GM12878 (cell line): ENCODE results near the gene ZNF83. TPM values are rescaled to one million over a fixed set of nuclear protein-coding genes. Genes with fewer than 3 reads are reported as not detected.
A peak's percentile ranks its signal among the peaks of the same experiment; 100 is the strongest.

Experiments used
- ATAC-seq: fragments of 200-7000 bp; cut with Tn5 transposase; 3 replicates; pipeline ENCODE4 v1.9.1; 2020; ENCODE audit warnings: mild to moderate bottlenecking, moderate library complexity
- BruUV-seq: library from RNA; stranded (reverse); fragments of 400-500 nt; replicated peaks from 2 replicates; lab custom pipeline; 2021; lab: Mats Ljungman, UMichigan
- CTCF ChIA-PET: fragments of 300-600 bp; sonication (Branson Sonifier 250); formaldehyde crosslinking; extraction: SDS; loops from one replicate; lab custom pipeline; 2021; ENCODE audit warnings: inconsistent platforms; lab: Yijun Ruan, JAX
- POLR2A ChIA-PET: fragments of 350-600 bp; formaldehyde crosslinking; extraction: SDS; loops from one replicate; lab custom pipeline; 2021; ENCODE audit warnings: inconsistent platforms; lab: Charles Lee
- RAD21 ChIA-PET: fragments of 300-600 bp; sonication (Branson Sonifier 250); formaldehyde crosslinking; loops from one replicate; lab custom pipeline; 2023; ENCODE audit warnings: antibody characterized with exemption; ENCODE audit not compliant: unreplicated experiment; lab: Charles Lee
- SMC1A ChIA-PET: fragments of 300-600 bp; sonication (Branson Sonifier 250); formaldehyde crosslinking; loops from one replicate; lab custom pipeline; 2023; ENCODE audit not compliant: unreplicated experiment, uncharacterized antibody; lab: Charles Lee
- DNase-seq: peaks from one replicate; pipeline ENCODE4 v3.0.0-alpha.2; 2011; ENCODE audit warnings: low read depth, low spot score
- FAIRE-seq: peaks from 3 replicates; lab custom pipeline; 2011; peaks lifted over from hg19 to GRCh38; lab: Jason Lieb, UNC
- H2AFZ ChIP-seq: 2 replicates; pipeline ENCODE4 v1.6.0; 2011; ENCODE audit warnings: low read depth, low read length, control low read depth; ENCODE audit not compliant: control insufficient read depth
- H3K27ac ChIP-seq: 2 replicates; pipeline ENCODE4 v1.5.1; 2011; ENCODE audit warnings: control low read depth; ENCODE audit not compliant: control insufficient read depth, insufficient read depth
- H3K27me3 ChIP-seq, 2 experiments: replicated peaks in 1 of 2; 2 replicates each; pipeline versions ENCODE4 v1.6.0 to v1.6.1; 2011; ENCODE audit warnings: low read length in 1 of 2; ENCODE audit not compliant: control insufficient read depth in 2 of 2, insufficient read depth in 2 of 2
- H3K36me3 ChIP-seq, 2 experiments: 2 replicates each; pipeline ENCODE4 v1.5.1; 2011; ENCODE audit warnings: low read length in 1 of 2; ENCODE audit not compliant: control insufficient read depth in 2 of 2, insufficient read depth in 2 of 2
- H3K4me1 ChIP-seq: 2 replicates; pipeline ENCODE4 v1.6.1; 2011; ENCODE audit warnings: mild to moderate bottlenecking, low read length, moderate library complexity, mixed read lengths; ENCODE audit not compliant: control insufficient read depth, insufficient read depth
- H3K4me2 ChIP-seq: 2 replicates; pipeline ENCODE4 v1.6.0; 2011; ENCODE audit warnings: control low read depth; ENCODE audit not compliant: control insufficient read depth, insufficient read depth
- H3K4me3 ChIP-seq: fragments of 200-600 bp; sonication (generic); 2 replicates; pipeline ENCODE4 v1.5.1; 2016
- H3K79me2 ChIP-seq: 2 replicates; pipeline ENCODE4 v1.6.0; 2011; ENCODE audit warnings: low read length; ENCODE audit not compliant: control insufficient read depth, insufficient read depth
- H3K9ac ChIP-seq: 2 replicates; pipeline ENCODE4 v1.8.0; 2011; ENCODE audit warnings: low read length, control low read depth, mixed read lengths; ENCODE audit not compliant: control insufficient read depth, insufficient read depth
- H3K9me3 ChIP-seq: replicated peaks from 3 replicates; pipeline ENCODE4 v1.5.1; 2011; ENCODE audit warnings: mild to moderate bottlenecking, low read length; ENCODE audit not compliant: control insufficient read depth, insufficient read depth
- H4K20me1 ChIP-seq: 2 replicates; pipeline ENCODE4 v1.6.0; 2011; ENCODE audit not compliant: control insufficient read depth, insufficient read depth
- ATF2 ChIP-seq: IDR thresholded peaks from 2 replicates; pipeline ENCODE4 v1.6.1; 2012; ENCODE audit warnings: low read length, inconsistent platforms
- CBX5 ChIP-seq: sonication (generic); IDR thresholded peaks from 2 replicates; pipeline ENCODE4 v1.6.1; 2016; ENCODE audit warnings: low read depth, moderate library complexity, mild to moderate bottlenecking, inconsistent platforms
- EGR1 ChIP-seq, 2 experiments: IDR thresholded peaks; 1 replicate in 1 of 2; 2 replicates in 1 of 2; pipeline ENCODE4 v1.6.1; 2011 to 2012; ENCODE audit warnings: low read depth in 2 of 2, low read length in 2 of 2, borderline replicate concordance in 1 of 2, mild to moderate bottlenecking in 1 of 2, moderate library complexity in 1 of 2
- NFIC ChIP-seq: IDR thresholded peaks from 2 replicates; pipeline ENCODE4 v1.6.1; 2012; ENCODE audit warnings: low read depth, mild to moderate bottlenecking, inconsistent platforms, low read length, moderate library complexity
- NR2F1 ChIP-seq: fragments of 450-650 bp; conservative IDR thresholded peaks from 2 replicates; pipeline ENCODE4 v1.6.1; 2017; ENCODE audit warnings: mild to moderate bottlenecking
- RUNX3 ChIP-seq: IDR thresholded peaks from 2 replicates; pipeline ENCODE4 v1.6.1; 2012; ENCODE audit warnings: low read length, inconsistent platforms
- STAT1 ChIP-seq: fragments of 450-650 bp; conservative IDR thresholded peaks from 2 replicates; pipeline ENCODE4 v1.6.1; 2014; ENCODE audit warnings: antibody characterized with exemption, mild to moderate bottlenecking
- YBX1 ChIP-seq: fragments of 450-650 bp; IDR thresholded peaks from 2 replicates; pipeline ENCODE4 v1.6.1; 2016; ENCODE audit warnings: antibody characterized with exemption
- ZBTB40 ChIP-seq: fragments of 450-650 bp; IDR thresholded peaks from 2 replicates; pipeline ENCODE4 v1.6.1; 2016; ENCODE audit warnings: mild to moderate bottlenecking, moderate library complexity, borderline replicate concordance
- WGBS: methylation state at CpG from one replicate; pipeline ENCODE4 v1.1.6; 2016; ENCODE audit warnings: low lambda C conversion rate; ENCODE audit not compliant: insufficient replicate concordance, insufficient coverage; ENCODE audit errors: missing lambda C conversion rate; 5-methylcytosine and 5-hydroxymethylcytosine counted together
- in situ Hi-C: fragments of 300-500 bp; cut with MboI; formaldehyde crosslinking; loops from 9 replicates; pipeline ENCODE4 v1.14.3; 2018; ENCODE audit warnings: mixed read lengths
- intact Hi-C: fragments of 100-400 bp; cut with micrococcal nuclease; formaldehyde crosslinking; loops from one replicate; pipeline ENCODE4 v1.14.2; 2022; ENCODE audit not compliant: unreplicated experiment
- polyA plus RNA-seq, 11 experiments: library from polyadenylated mRNA; depleted of rRNA in 4 of 11; unstranded in 6 of 11; stranded (reverse) in 5 of 11; fragments of >200 nt; fragmentation: Nextera tagmentation in 4 of 11; fragmentation: Illumina TruSeq in 1 of 11; extraction: Ambion mirVana in 4 of 11; extraction: Trizol in 1 of 11; gene quantifications; 1 replicate in 1 of 11; 2 replicates in 10 of 11; pipeline versions ENCODE4 v1.2.1 to v1.2.3, GENCODE V29; 2011 to 2016; ENCODE audit warnings: inconsistent platforms in 2 of 11, missing spikeins in 2 of 11, low read depth in 1 of 11
- total RNA-seq, 4 experiments: library from RNA; depleted of rRNA in 3 of 4; stranded (reverse); fragments of >200 nt in 3 of 4; fragmentation: Illumina TruSeq in 1 of 4; extraction: Trizol in 1 of 4; gene quantifications; 2 replicates each; pipeline versions ENCODE4 v1.2.1 to v1.2.3, GENCODE V29; 2013 to 2021
- TF ChIP-seq, protein P1 (sequence below): IDR thresholded peaks from 2 replicates; pipeline ENCODE4 v1.6.1; 2012; ENCODE audit warnings: mild to moderate bottlenecking, low read depth, low read length

ZNF83 gene
- total and polyA plus RNA-seq, 10 of the 15 experiments (the other 5 are each of a cell fraction or from before 2014, with no cell fraction given), result 9.9 to 90.1 (median 18.7) TPM

DNA sequence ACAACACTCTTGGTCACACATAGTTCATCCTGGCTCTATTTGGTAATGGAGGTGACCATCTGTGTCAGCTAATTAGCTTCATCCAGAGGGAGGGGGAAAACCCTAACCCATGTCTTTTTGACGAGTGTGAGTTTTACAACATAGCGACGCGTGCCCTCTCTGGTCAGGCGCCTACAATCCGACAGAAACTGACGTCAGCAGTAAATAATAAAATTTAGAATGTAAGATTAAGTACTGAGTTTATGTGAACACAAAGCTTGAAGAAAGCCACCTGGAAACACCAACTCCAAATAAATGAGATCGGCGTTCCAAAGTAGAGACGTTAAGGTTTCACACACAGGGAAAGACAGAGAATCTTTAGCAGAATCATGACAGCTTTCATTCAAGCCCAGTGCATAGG is 1.8 kb upstream of the ZNF83 start (continued):
- no peak for TF ChIP-seq RUNX3

DNA sequence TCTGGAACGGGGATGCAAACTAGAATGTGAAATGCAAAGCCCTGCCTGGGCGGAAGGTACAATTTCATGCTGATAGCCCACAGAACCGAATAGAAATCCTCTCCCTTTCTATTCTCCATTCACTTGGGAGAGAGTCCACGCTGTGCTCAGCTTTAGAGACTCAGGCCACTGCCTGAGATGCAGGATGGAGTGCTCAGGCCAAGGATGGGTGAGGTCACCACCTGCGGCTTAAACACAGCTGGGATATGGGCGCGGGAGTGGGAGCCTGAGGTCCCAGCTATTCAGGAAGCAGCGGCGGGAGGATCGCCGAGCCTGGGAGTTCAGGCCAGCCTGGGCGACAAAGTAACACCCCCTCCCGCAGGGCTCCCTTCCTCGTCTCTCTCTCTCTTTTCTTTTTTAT is 446 bp upstream of the ZNF83 start:
- Histone ChIP-seq H3K4me2 (peak overlapping the region; percentile 70; the same call in 1 of the 2 replicates), H2AFZ (peak overlapping the region; percentile 61), H3K36me3 (no peaks in the 10 kb centered on the region; a peak in 2 of 4 replicates), H3K9me3 (peaks cover 2% of the 10 kb centered on the region; the same call in 1 of the 3 replicates), H3K79me2 (no peaks in the 10 kb centered on the region; the same call in 1 of the 2 replicates), H3K9ac (peak overlapping the region; percentile 16; the same call in 1 of the 2 replicates), H3K4me3 (peak overlapping the region; percentile 67; the same call in 1 of the 2 replicates), H3K27ac (no peak overlapping the region), H3K27me3 (no peaks in the 10 kb centered on the region), H4K20me1 (no peaks in the 10 kb centered on the region), H3K4me1 (no peaks in the 10 kb centered on the region)
- TF ChIP-seq NFIC (no peak), STAT1 (no peak), NR2F1 (no peak), ZBTB40 (no peak), YBX1 (no peak), EGR1 (IDR thresholded peaks at IDR 0.05; ENCODE audit: borderline replicate concordance in 1 of 2, low read depth in 2 of 2, low read length in 2 of 2) (no peak), CBX5 (no peak), ATF2 (no peak)
- TF ChIP-seq, protein P1, sequence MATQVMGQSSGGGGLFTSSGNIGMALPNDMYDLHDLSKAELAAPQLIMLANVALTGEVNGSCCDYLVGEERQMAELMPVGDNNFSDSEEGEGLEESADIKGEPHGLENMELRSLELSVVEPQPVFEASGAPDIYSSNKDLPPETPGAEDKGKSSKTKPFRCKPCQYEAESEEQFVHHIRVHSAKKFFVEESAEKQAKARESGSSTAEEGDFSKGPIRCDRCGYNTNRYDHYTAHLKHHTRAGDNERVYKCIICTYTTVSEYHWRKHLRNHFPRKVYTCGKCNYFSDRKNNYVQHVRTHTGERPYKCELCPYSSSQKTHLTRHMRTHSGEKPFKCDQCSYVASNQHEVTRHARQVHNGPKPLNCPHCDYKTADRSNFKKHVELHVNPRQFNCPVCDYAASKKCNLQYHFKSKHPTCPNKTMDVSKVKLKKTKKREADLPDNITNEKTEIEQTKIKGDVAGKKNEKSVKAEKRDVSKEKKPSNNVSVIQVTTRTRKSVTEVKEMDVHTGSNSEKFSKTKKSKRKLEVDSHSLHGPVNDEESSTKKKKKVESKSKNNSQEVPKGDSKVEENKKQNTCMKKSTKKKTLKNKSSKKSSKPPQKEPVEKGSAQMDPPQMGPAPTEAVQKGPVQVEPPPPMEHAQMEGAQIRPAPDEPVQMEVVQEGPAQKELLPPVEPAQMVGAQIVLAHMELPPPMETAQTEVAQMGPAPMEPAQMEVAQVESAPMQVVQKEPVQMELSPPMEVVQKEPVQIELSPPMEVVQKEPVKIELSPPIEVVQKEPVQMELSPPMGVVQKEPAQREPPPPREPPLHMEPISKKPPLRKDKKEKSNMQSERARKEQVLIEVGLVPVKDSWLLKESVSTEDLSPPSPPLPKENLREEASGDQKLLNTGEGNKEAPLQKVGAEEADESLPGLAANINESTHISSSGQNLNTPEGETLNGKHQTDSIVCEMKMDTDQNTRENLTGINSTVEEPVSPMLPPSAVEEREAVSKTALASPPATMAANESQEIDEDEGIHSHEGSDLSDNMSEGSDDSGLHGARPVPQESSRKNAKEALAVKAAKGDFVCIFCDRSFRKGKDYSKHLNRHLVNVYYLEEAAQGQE, result no peak
- intact Hi-C loops, result loop anchor here (5.0 kb wide), 1 partner anchor 101 kb away; no protein-coding TSS in a partner anchor
- in situ Hi-C loops, result no loop called here
- ATAC-seq, result peak; percentile 16
- RAD21 ChIA-PET, result no interaction called here
- POLR2A ChIA-PET, result interaction anchor here (0.6 to 1.8 kb wide), 2 partner anchors 52 to 57 kb away, joined by 5 read pairs; no protein-coding TSS in a partner anchor
- WGBS, result 47% methylated on average over 14 of the region's 14 CpGs
- FAIRE-seq, result no peak
- DNase-seq, result no peak
- BruUV-seq, result TSS peak; percentile 80
- CTCF ChIA-PET, result interaction anchor here (1.1 kb wide), 1 partner anchor 37 kb away, joined by 4 read pairs; no protein-coding TSS in a partner anchor
- SMC1A ChIA-PET, result no interaction called here
